Mucosa of rectum (tissue), 2 donors: ENCODE data around the gene RBM46.

Experiments
- H3K27ac ChIP-seq, 2 donors: one replicate each; pipeline ENCODE4 v1.7.0; 2013; ENCODE audit warnings: inconsistent platforms in 2 of 2, low read depth in 2 of 2, low read length in 2 of 2
- H3K27me3 ChIP-seq, 2 donors: one replicate each; pipeline ENCODE4 v1.7.0; 2013; ENCODE audit warnings: low read length in 2 of 2; ENCODE audit not compliant: control insufficient read depth in 2 of 2, insufficient read depth in 2 of 2
- H3K36me3 ChIP-seq, 2 donors: one replicate each; pipeline ENCODE4 v1.7.0; 2013; ENCODE audit warnings: low read length in 2 of 2; ENCODE audit not compliant: control insufficient read depth in 2 of 2, insufficient read depth in 2 of 2
- H3K4me1 ChIP-seq, 2 donors: one replicate each; pipeline ENCODE4 v1.7.0; 2013; ENCODE audit warnings: low read length in 2 of 2, mild to moderate bottlenecking in 1 of 2; ENCODE audit not compliant: control insufficient read depth in 2 of 2, insufficient read depth in 2 of 2
- H3K4me3 ChIP-seq, 2 donors: one replicate each; pipeline ENCODE4 v1.7.0; 2013; ENCODE audit warnings: low read length in 2 of 2
- H3K9ac ChIP-seq, 2 donors: one replicate each; pipeline ENCODE4 v1.7.0; 2013; ENCODE audit warnings: low read length in 2 of 2, low read depth in 1 of 2, mild to moderate bottlenecking in 1 of 2
- H3K9me3 ChIP-seq, 2 donors: one replicate each; pipeline ENCODE4 v1.7.0; 2013; ENCODE audit warnings: low read length in 2 of 2; ENCODE audit not compliant: control insufficient read depth in 2 of 2
- donor health status: healthy.
- donor health status: Normal muscosa, but diverticular disease.

The RBM46 gene

GRCh38 chr4:154781126-154781982 lies at the start of gene RBM46:
Gene RBM46 (plus strand): TSS chr4:154781272. CDS start chr4:154796753, 15,481 bp downstream.
- H3K4me3 ChIP-seq = no peak within 1 kb of the TSS
- peaks cover 0 to 3% of the 10 kb centered on the region in 2 donors for H3K27me3 ChIP-seq
- no peaks in the 10 kb centered on the region for H3K36me3 ChIP-seq
- H3K9ac ChIP-seq = no peak within 1 kb of the TSS
- no peaks in the 10 kb centered on the region for H3K9me3 ChIP-seq
- H3K4me1 ChIP-seq = no peaks in the 10 kb centered on the region
- no peak within 1 kb of the TSS for H3K27ac ChIP-seq

GRCh38 chr4:154731756-154732155 lies 49.3 kb upstream of the RBM46 start:
- Histone ChIP-seq H3K27me3 (no peaks in the 10 kb centered on the region), H3K9me3 (no peaks in the 10 kb centered on the region), H3K27ac (no peak overlapping the region), H3K4me1 (no peaks in the 10 kb centered on the region), H3K9ac (no peak overlapping the region), H3K4me3 (no peak overlapping the region), H3K36me3 (no peaks in the 10 kb centered on the region)

- H3K27ac ChIP-seq = no peak overlapping the region
- no peaks in the 10 kb centered on the region for H3K9me3 ChIP-seq
- no peaks in the 10 kb centered on the region for H3K27me3 ChIP-seq
- no peak overlapping the region for H3K9ac ChIP-seq
- H3K36me3 ChIP-seq = no peaks in the 10 kb centered on the region
- H3K4me3 ChIP-seq = no peak overlapping the region
- H3K4me1 ChIP-seq = no peaks in the 10 kb centered on the region
These were observed 48.4 kb upstream of the RBM46 start for GRCh38 chr4:154732669-154733068.

GRCh38 chr4:154736770-154737169 lies 44.3 kb upstream of the RBM46 start:
- Histone ChIP-seq H3K4me1 (no peaks in the 10 kb centered on the region), H3K36me3 (no peaks in the 10 kb centered on the region), H3K27ac (no peak overlapping the region), H3K9ac (no peak overlapping the region), H3K27me3 (peaks cover under 1 to 9% of the 10 kb centered on the region in 2 donors), H3K9me3 (no peaks in the 10 kb centered on the region), H3K4me3 (no peak overlapping the region)

- no peak overlapping the region for H3K27ac ChIP-seq
- no peaks in the 10 kb centered on the region for H3K9me3 ChIP-seq
- H3K36me3 ChIP-seq = no peaks in the 10 kb centered on the region
- H3K9ac ChIP-seq = no peak overlapping the region
- peaks cover under 1 to 2% of the 10 kb centered on the region in 2 donors for H3K4me1 ChIP-seq
- no peak overlapping the region for H3K4me3 ChIP-seq
- H3K27me3 ChIP-seq = peaks cover 10 to 20% of the 10 kb centered on the region in 2 donors
These were observed 42.6 kb upstream of the RBM46 start for GRCh38 chr4:154738426-154738825.

- H3K36me3 ChIP-seq = no peaks in the 10 kb centered on the region
- H3K27ac ChIP-seq = no peak overlapping the region
- H3K9ac ChIP-seq = no peak overlapping the region
- H3K4me3 ChIP-seq = no peak overlapping the region
- H3K27me3 ChIP-seq = peaks cover 12 to 26% of the 10 kb centered on the region in 2 donors
- no peaks in the 10 kb centered on the region for H3K9me3 ChIP-seq
- H3K4me1 ChIP-seq = peaks cover 5 to 6% of the 10 kb centered on the region in 2 donors
These were observed 42.0 kb upstream of the RBM46 start for GRCh38 chr4:154739111-154739510.

- no peaks in the 10 kb centered on the region for H3K36me3 ChIP-seq
- no peak overlapping the region for H3K4me3 ChIP-seq
- peaks cover 18 to 36% of the 10 kb centered on the region in 2 donors for H3K27me3 ChIP-seq
- no peaks in the 10 kb centered on the region for H3K9me3 ChIP-seq
- peaks cover 6 to 10% of the 10 kb centered on the region in 2 donors for H3K4me1 ChIP-seq
- no peak overlapping the region for H3K27ac ChIP-seq
- no peak overlapping the region for H3K9ac ChIP-seq
These were observed 40.6 kb upstream of the RBM46 start for GRCh38 chr4:154740462-154740861.

- no peak overlapping the region for H3K9ac ChIP-seq
- no peak overlapping the region for H3K27ac ChIP-seq
- H3K36me3 ChIP-seq = no peaks in the 10 kb centered on the region
- no peak overlapping the region for H3K4me3 ChIP-seq
- H3K27me3 ChIP-seq = peaks cover 18 to 37% of the 10 kb centered on the region in 2 donors
- H3K9me3 ChIP-seq = no peaks in the 10 kb centered on the region
- peaks cover 6 to 10% of the 10 kb centered on the region in 2 donors for H3K4me1 ChIP-seq
These were observed 39.9 kb upstream of the RBM46 start for GRCh38 chr4:154741131-154741665.

GRCh38 chr4:154741922-154742850 lies 38.9 kb upstream of the RBM46 start:
- H3K27me3 ChIP-seq = peaks cover 18 to 37% of the 10 kb centered on the region in 2 donors
- H3K4me1 ChIP-seq = peaks cover 6 to 10% of the 10 kb centered on the region in 2 donors
- no peak overlapping the region for H3K4me3 ChIP-seq
- H3K27ac ChIP-seq = no peak overlapping the region
- H3K9me3 ChIP-seq = no peaks in the 10 kb centered on the region
- H3K9ac ChIP-seq = no peak overlapping the region
- no peaks in the 10 kb centered on the region for H3K36me3 ChIP-seq
